ENCODE results near the gene TNK2.

Gene TNK2

GRCh38 chr3:195900436-195901355 is 7.7 kb downstream of the TNK2 start:
- peaks cover 68% of the 10 kb centered on the region for H3K4me1 Mint-ChIP-seq
- no peaks in the 10 kb centered on the region for H3K9me3 Mint-ChIP-seq
- H3K27ac Mint-ChIP-seq, result peak overlapping the region; percentile 82
- H3K4me3 Mint-ChIP-seq, result peak overlapping the region; percentile 62
- H3K36me3 Mint-ChIP-seq, result no peaks in the 10 kb centered on the region
- no peaks in the 10 kb centered on the region for H3K27me3 Mint-ChIP-seq
- DNase-seq (ENCODE audit: low spot score in 2 of 2) (peak in 1 of 2 donors; percentile 34), ATAC-seq (ENCODE audit: low read depth) (peak; percentile 5)

- Mint-ChIP-seq H3K27ac (peak overlapping the region; percentile 82), H3K4me3 (peak overlapping the region; percentile 62), H3K9me3 (no peaks in the 10 kb centered on the region), H3K27me3 (no peaks in the 10 kb centered on the region), H3K4me1 (peaks cover 65% of the 10 kb centered on the region), H3K36me3 (no peaks in the 10 kb centered on the region)
- ATAC-seq (ENCODE audit: low read depth) (no peak), DNase-seq (ENCODE audit: low spot score in 2 of 2) (no peak)
These were observed 8.5 kb downstream of the TNK2 start for GRCh38 chr3:195899701-195900435.

GRCh38 chr3:195897853-195898415 is 10.4 kb downstream of the TNK2 start:
- H3K9me3 Mint-ChIP-seq, result no peaks in the 10 kb centered on the region

GRCh38 chr3:195897081-195897852 is 11.1 kb downstream of the TNK2 start:
- Mint-ChIP-seq H3K9me3 (no peaks in the 10 kb centered on the region), H3K4me1 (peaks cover 55% of the 10 kb centered on the region), H3K27ac (peak overlapping the region; percentile 79), H3K27me3 (no peaks in the 10 kb centered on the region), H3K4me3 (peak overlapping the region; percentile 95), H3K36me3 (no peaks in the 10 kb centered on the region)
- ATAC-seq (ENCODE audit: low read depth), result no peak
- DNase-seq (ENCODE audit: low spot score in 2 of 2), result no peak

More at GRCh38 chr3:195897853-195898415, 10.4 kb downstream of the TNK2 start:
- ATAC-seq (ENCODE audit: low read depth) (no peak), DNase-seq (ENCODE audit: low spot score in 2 of 2) (no peak)
- Mint-ChIP-seq H3K27me3 (no peaks in the 10 kb centered on the region), H3K4me3 (peak overlapping the region; percentile 53), H3K4me1 (peaks cover 55% of the 10 kb centered on the region), H3K27ac (peak overlapping the region; percentile 60), H3K36me3 (no peaks in the 10 kb centered on the region)

GRCh38 chr3:195896361-195897080 is 11.8 kb downstream of the TNK2 start:
- Mint-ChIP-seq H3K27ac (peak overlapping the region; percentile 79), H3K36me3 (no peaks in the 10 kb centered on the region), H3K27me3 (no peaks in the 10 kb centered on the region), H3K4me3 (peak overlapping the region; percentile 95), H3K9me3 (no peaks in the 10 kb centered on the region), H3K4me1 (peaks cover 54% of the 10 kb centered on the region)
- ATAC-seq (ENCODE audit: low read depth) (peak; percentile 0), DNase-seq (ENCODE audit: low spot score in 2 of 2) (no peak)

- Mint-ChIP-seq H3K27ac (peak overlapping the region; percentile 79), H3K27me3 (no peaks in the 10 kb centered on the region), H3K36me3 (no peaks in the 10 kb centered on the region), H3K9me3 (no peaks in the 10 kb centered on the region), H3K4me3 (peak overlapping the region; percentile 95), H3K4me1 (peaks cover 49% of the 10 kb centered on the region)
- peak; percentile 74 to 85 for DNase-seq (ENCODE audit: low spot score in 2 of 2)
- ATAC-seq (ENCODE audit: low read depth), result peak; percentile 79
These were observed 12.4 kb downstream of the TNK2 start for GRCh38 chr3:195895861-195896360.

GRCh38 chr3:195895078-195895860 is 13.1 kb downstream of the TNK2 start:
- no peaks in the 10 kb centered on the region for H3K9me3 Mint-ChIP-seq
- DNase-seq (ENCODE audit: low spot score in 2 of 2), result peak; percentile 71 to 77
- peak overlapping the region; percentile 95 for H3K4me3 Mint-ChIP-seq
- H3K27ac Mint-ChIP-seq, result peak overlapping the region; percentile 79
- no peaks in the 10 kb centered on the region for H3K27me3 Mint-ChIP-seq
- ATAC-seq (ENCODE audit: low read depth), result peak; percentile 73
- H3K4me1 Mint-ChIP-seq, result peaks cover 43% of the 10 kb centered on the region
- H3K36me3 Mint-ChIP-seq, result no peaks in the 10 kb centered on the region

GRCh38 chr3:195893916-195894465 is 14.4 kb downstream of the TNK2 start:
- H3K4me1 Mint-ChIP-seq, result peaks cover 35% of the 10 kb centered on the region
- peak overlapping the region; percentile 79 for H3K27ac Mint-ChIP-seq
- H3K36me3 Mint-ChIP-seq, result no peaks in the 10 kb centered on the region
- no peaks in the 10 kb centered on the region for H3K27me3 Mint-ChIP-seq
- DNase-seq (ENCODE audit: low spot score in 2 of 2) (no peak), ATAC-seq (ENCODE audit: low read depth) (no peak)
- H3K9me3 Mint-ChIP-seq, result no peaks in the 10 kb centered on the region
- peak overlapping the region; percentile 51 for H3K4me3 Mint-ChIP-seq

GRCh38 chr3:195893516-195893915 is 14.8 kb downstream of the TNK2 start:
- ATAC-seq (ENCODE audit: low read depth) (no peak), DNase-seq (ENCODE audit: low spot score in 2 of 2) (no peak)
- Mint-ChIP-seq H3K4me1 (peaks cover 35% of the 10 kb centered on the region), H3K27me3 (no peaks in the 10 kb centered on the region), H3K27ac (no peak overlapping the region), H3K9me3 (no peaks in the 10 kb centered on the region), H3K36me3 (no peaks in the 10 kb centered on the region), H3K4me3 (peak overlapping the region; percentile 3)

GRCh38 chr3:195893044-195893395 is 15.3 kb downstream of the TNK2 start:
- no peaks in the 10 kb centered on the region for H3K27me3 Mint-ChIP-seq
- DNase-seq (ENCODE audit: low spot score in 2 of 2) (no peak), ATAC-seq (ENCODE audit: low read depth) (no peak)
- no peaks in the 10 kb centered on the region for H3K9me3 Mint-ChIP-seq
- H3K27ac Mint-ChIP-seq, result no peak overlapping the region
- no peak overlapping the region for H3K4me3 Mint-ChIP-seq
- H3K36me3 Mint-ChIP-seq, result no peaks in the 10 kb centered on the region
- H3K4me1 Mint-ChIP-seq, result peaks cover 30% of the 10 kb centered on the region

GRCh38 chr3:195892105-195893043 is 16.0 kb downstream of the TNK2 start:
- Mint-ChIP-seq H3K36me3 (no peaks in the 10 kb centered on the region), H3K9me3 (no peaks in the 10 kb centered on the region), H3K27me3 (no peaks in the 10 kb centered on the region), H3K27ac (no peak overlapping the region), H3K4me3 (no peak overlapping the region), H3K4me1 (peaks cover 25% of the 10 kb centered on the region)
- no peak for ATAC-seq (ENCODE audit: low read depth)
- no peak for DNase-seq (ENCODE audit: low spot score in 2 of 2)
